ENCODE results near the gene LRRK1. TPM values are rescaled to one million over a fixed set of nuclear protein-coding genes. Genes with fewer than 3 reads are reported as not detected.

Gene LRRK1
- total RNA-seq, 1 donor from 2014 or later: 0.86 TPM

GRCh38 chr15:101100593-101101442 lies 181.7 kb downstream of the LRRK1 start:
- H3K27ac Mint-ChIP-seq: no peak overlapping the region
- H3K36me3 Mint-ChIP-seq (ENCODE audit: insufficient read depth): no peaks in the 10 kb centered on the region
- no peak for DNase-seq (ENCODE audit: low spot score, unreplicated experiment)
- TF ChIP-seq CTCF (IDR thresholded peaks at IDR 0.05; ENCODE audit: unreplicated experiment): no peak
- no peak overlapping the region for H3K4me3 Mint-ChIP-seq (ENCODE audit: low read depth)
- H3K27me3 Mint-ChIP-seq: no peaks in the 10 kb centered on the region
- H3K9me3 Mint-ChIP-seq (ENCODE audit: low read depth): peaks cover 3% of the 10 kb centered on the region
- H3K4me1 Mint-ChIP-seq (ENCODE audit: low read depth): peaks cover 3% of the 10 kb centered on the region

- H3K36me3 Mint-ChIP-seq (ENCODE audit: insufficient read depth): no peaks in the 10 kb centered on the region
- no peaks in the 10 kb centered on the region for H3K27me3 Mint-ChIP-seq
- H3K4me3 Mint-ChIP-seq (ENCODE audit: low read depth): no peak overlapping the region
- H3K9me3 Mint-ChIP-seq (ENCODE audit: low read depth): peaks cover 3% of the 10 kb centered on the region
- no peak for TF ChIP-seq CTCF (IDR thresholded peaks at IDR 0.05; ENCODE audit: unreplicated experiment)
- no peak overlapping the region for H3K27ac Mint-ChIP-seq
- peaks cover 3% of the 10 kb centered on the region for H3K4me1 Mint-ChIP-seq (ENCODE audit: low read depth)
- no peak for DNase-seq (ENCODE audit: low spot score, unreplicated experiment)
Observed at GRCh38 chr15:101101676-101102075, 182.5 kb downstream of the LRRK1 start.

DNA sequence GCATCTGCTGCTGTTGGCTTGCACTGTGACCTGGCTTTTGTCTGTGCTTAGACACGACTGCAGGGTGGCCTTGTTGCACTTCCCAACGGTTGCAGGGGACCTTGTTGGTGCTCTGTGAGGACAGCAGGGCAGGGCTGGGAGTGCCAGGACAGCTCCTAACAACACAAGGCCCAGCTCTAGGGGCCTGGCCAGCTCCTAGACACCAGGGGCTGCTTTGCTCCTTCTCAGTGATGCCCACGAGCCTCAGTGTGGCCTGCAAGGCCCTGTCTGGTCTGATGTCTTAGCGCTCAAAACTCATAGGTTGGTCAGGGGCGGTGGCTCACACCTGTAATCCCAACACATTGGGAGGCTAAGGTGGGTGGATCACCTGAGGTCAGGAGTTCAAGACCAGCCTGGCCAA lies 183.6 kb downstream of the LRRK1 start:
- DNase-seq (ENCODE audit: low spot score, unreplicated experiment): no peak
- Mint-ChIP-seq H3K9me3 (ENCODE audit: low read depth) (peaks cover 3% of the 10 kb centered on the region), H3K27ac (no peak overlapping the region), H3K36me3 (ENCODE audit: insufficient read depth) (no peaks in the 10 kb centered on the region), H3K4me3 (ENCODE audit: low read depth) (no peak overlapping the region), H3K4me1 (ENCODE audit: low read depth) (peaks cover 3% of the 10 kb centered on the region), H3K27me3 (no peaks in the 10 kb centered on the region)
- TF ChIP-seq CTCF (IDR thresholded peaks at IDR 0.05; ENCODE audit: unreplicated experiment): no peak

GRCh38 chr15:101103598-101103997 lies 184.4 kb downstream of the LRRK1 start:
- Mint-ChIP-seq H3K27me3 (no peaks in the 10 kb centered on the region), H3K36me3 (ENCODE audit: insufficient read depth) (no peaks in the 10 kb centered on the region), H3K9me3 (ENCODE audit: low read depth) (peaks cover 3% of the 10 kb centered on the region), H3K27ac (no peak overlapping the region), H3K4me3 (ENCODE audit: low read depth) (no peak overlapping the region), H3K4me1 (ENCODE audit: low read depth) (peaks cover 3% of the 10 kb centered on the region)
- no peak for TF ChIP-seq CTCF (IDR thresholded peaks at IDR 0.05; ENCODE audit: unreplicated experiment)
- DNase-seq (ENCODE audit: low spot score, unreplicated experiment): no peak

DNA sequence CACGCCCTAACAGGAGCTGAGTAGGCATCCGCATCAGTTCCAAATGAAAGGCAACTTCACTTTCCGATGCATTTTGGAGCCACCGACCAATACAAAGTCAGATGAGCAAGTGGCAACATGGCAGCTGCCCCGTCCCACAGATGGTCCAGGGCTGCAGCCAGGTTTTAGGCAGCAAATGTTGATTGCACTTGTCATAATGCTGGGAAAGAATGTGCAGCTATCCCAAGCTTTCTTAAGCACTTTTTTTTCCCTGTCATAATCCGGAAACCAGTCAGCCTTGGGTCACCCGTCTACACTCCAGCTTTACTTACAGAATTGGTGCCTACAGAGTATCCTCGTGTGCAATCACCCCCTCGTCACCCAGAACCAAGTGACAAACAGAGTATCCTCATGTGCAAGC lies 185.0 kb downstream of the LRRK1 start:
- Mint-ChIP-seq H3K4me1 (ENCODE audit: low read depth) (peaks cover 3% of the 10 kb centered on the region), H3K27ac (no peak overlapping the region), H3K9me3 (ENCODE audit: low read depth) (peaks cover 3% of the 10 kb centered on the region), H3K36me3 (ENCODE audit: insufficient read depth) (no peaks in the 10 kb centered on the region), H3K4me3 (ENCODE audit: low read depth) (no peak overlapping the region), H3K27me3 (no peaks in the 10 kb centered on the region)
- no peak for DNase-seq (ENCODE audit: low spot score, unreplicated experiment)
- TF ChIP-seq CTCF (IDR thresholded peaks at IDR 0.05; ENCODE audit: unreplicated experiment): no peak

All from progenitor cell of endocrine pancreas (in vitro differentiated cells).